AG10803 (cell line): Measurements from ENCODE around the gene DNPEP.

Source experiments
- DNase-seq: peaks from one replicate; pipeline ENCODE4 v3.0.0; 2010; ENCODE audit warnings: low read depth
- H3K4me3 ChIP-seq: 2 replicates; pipeline ENCODE4 v1.5.1; 2011; ENCODE audit warnings: mild to moderate bottlenecking, low read length, control low read depth
- TF ChIP-seq, protein P1 (sequence below): conservative IDR thresholded peaks from 2 replicates; pipeline ENCODE4 v1.5.1; 2011; ENCODE audit warnings: mild to moderate bottlenecking, low read length, control low read depth, inconsistent platforms

The DNPEP gene

GRCh38 chr2:219425238-219426067, 37.7 kb upstream of the DNPEP start:
- no peak for DNase-seq
- TF ChIP-seq, protein P1, sequence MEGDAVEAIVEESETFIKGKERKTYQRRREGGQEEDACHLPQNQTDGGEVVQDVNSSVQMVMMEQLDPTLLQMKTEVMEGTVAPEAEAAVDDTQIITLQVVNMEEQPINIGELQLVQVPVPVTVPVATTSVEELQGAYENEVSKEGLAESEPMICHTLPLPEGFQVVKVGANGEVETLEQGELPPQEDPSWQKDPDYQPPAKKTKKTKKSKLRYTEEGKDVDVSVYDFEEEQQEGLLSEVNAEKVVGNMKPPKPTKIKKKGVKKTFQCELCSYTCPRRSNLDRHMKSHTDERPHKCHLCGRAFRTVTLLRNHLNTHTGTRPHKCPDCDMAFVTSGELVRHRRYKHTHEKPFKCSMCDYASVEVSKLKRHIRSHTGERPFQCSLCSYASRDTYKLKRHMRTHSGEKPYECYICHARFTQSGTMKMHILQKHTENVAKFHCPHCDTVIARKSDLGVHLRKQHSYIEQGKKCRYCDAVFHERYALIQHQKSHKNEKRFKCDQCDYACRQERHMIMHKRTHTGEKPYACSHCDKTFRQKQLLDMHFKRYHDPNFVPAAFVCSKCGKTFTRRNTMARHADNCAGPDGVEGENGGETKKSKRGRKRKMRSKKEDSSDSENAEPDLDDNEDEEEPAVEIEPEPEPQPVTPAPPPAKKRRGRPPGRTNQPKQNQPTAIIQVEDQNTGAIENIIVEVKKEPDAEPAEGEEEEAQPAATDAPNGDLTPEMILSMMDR, result no peak
- H3K4me3 ChIP-seq, result no peak overlapping the region

- TF ChIP-seq, protein P1, result no peak
- no peak for DNase-seq
- no peak overlapping the region for H3K4me3 ChIP-seq
These were observed 36.1 kb upstream of the DNPEP start for GRCh38 chr2:219423652-219424377.

- no peak for DNase-seq
- no peak overlapping the region for H3K4me3 ChIP-seq
- TF ChIP-seq, protein P1, result no peak
These were observed 35.3 kb upstream of the DNPEP start for GRCh38 chr2:219422952-219423534.

- no peak for DNase-seq
- H3K4me3 ChIP-seq, result no peak overlapping the region
- TF ChIP-seq, protein P1, result no peak
These were observed 33.6 kb upstream of the DNPEP start for GRCh38 chr2:219421323-219421722.

DNA sequence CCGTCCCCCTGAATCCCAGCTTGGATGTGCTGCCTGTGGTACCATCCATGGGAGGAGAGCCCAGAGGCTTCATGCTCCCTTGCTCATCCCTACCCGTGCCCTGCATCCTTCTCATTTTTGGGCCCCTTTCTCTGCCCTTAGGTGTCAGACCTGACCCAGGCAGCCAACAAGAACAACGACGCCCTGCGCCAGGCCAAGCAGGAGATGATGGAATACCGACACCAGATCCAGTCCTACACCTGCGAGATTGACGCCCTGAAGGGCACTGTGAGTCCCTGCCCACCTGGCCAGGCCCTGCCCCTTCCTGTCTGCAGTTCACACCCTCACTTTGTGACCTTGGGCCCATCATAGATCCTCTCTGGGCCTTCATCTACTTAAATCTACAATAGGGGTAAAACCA, 33.0 kb upstream of the DNPEP start:
- TF ChIP-seq, protein P1, result no peak
- no peak overlapping the region for H3K4me3 ChIP-seq
- DNase-seq, result no peak

DNA sequence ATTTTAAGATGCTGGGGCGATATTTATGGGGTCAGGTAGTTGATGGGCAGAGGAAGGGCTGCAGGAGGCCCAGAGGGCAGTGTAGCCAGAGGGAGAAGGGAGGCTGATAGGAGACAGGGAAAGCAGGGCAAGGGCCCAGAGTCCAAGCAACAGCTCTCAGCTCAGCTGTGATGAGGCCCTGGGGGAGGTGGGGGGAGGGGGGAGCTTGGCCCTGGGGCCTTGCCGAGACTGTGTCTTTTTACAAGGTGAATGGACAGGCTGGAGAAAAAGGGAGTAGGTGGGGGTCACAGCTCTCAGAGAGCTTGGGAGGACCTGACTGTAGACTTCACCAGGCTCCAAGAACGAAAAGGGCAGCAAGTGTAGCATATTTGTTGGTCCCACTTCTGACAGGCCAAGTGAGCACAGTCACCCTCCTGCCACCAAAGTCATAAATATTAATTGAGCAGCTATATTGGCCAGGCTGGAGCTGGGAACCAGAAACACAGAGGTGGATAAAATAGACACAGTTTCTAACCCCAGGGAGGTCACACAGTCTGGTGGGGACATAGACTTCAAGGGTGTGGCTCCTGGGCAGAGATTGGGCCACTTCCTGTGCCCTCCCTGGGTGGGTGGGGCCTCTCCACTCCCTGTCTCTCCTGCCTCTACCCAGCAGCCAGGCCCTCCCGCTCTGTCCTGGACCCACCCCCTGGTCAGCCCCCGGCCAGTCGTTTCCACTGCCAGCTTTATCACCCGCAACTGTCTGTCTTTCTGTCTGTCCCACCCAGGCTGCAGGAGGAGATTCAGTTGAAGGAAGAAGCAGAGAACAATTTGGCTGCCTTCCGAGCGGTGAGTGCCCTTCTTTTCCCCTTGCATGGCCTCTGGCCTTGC, 31.9 kb upstream of the DNPEP start:
- no peak overlapping the region for H3K4me3 ChIP-seq
- no peak for DNase-seq

More for the DNA sequence above, 31.9 kb upstream of the DNPEP start:
- TF ChIP-seq, protein P1, result no peak
